SJSA1 (cell line): ENCODE data around the gene AQP9. TPM values are rescaled to one million over a fixed set of nuclear protein-coding genes. Genes with fewer than 3 reads are reported as not detected.

Source experiments
- DNase-seq, 2 experiments: peaks; one replicate each; pipeline ENCODE4 v3.0.0-alpha.2; 2015 to 2020; ENCODE audit warnings: low spot score in 2 of 2, low read depth in 1 of 2
- H3K27ac ChIP-seq: fragments of 250-450 bp; sonication (Bioruptor Pico); 2 replicates; pipeline ENCODE4 v1.5.1; 2020; ENCODE audit warnings: mild to moderate bottlenecking, moderate library complexity
- H3K27me3 ChIP-seq: fragments of 250-450 bp; sonication (Bioruptor Pico); replicated peaks from 2 replicates; pipeline ENCODE4 v1.5.1; 2020; ENCODE audit warnings: mild to moderate bottlenecking, moderate library complexity
- H3K36me3 ChIP-seq: fragments of 250-450 bp; sonication (Bioruptor Pico); 2 replicates; pipeline ENCODE4 v1.5.1; 2020; ENCODE audit warnings: mild to moderate bottlenecking
- H3K4me1 ChIP-seq: fragments of 250-450 bp; sonication (Bioruptor Pico); replicated peaks from 2 replicates; pipeline ENCODE4 v1.6.1; 2021; ENCODE audit warnings: mild to moderate bottlenecking
- H3K4me3 ChIP-seq: fragments of 250-450 bp; sonication (Bioruptor Pico); 2 replicates; pipeline ENCODE4 v1.5.1; 2020; ENCODE audit warnings: mild to moderate bottlenecking
- H3K9me3 ChIP-seq: fragments of 250-450 bp; sonication (Bioruptor Pico); replicated peaks from 2 replicates; pipeline ENCODE4 v1.5.1; 2020; ENCODE audit warnings: mild to moderate bottlenecking
- total RNA-seq: library from RNA; depleted of rRNA; stranded (reverse); fragments of >200 nt; shearing (Covaris generic); gene quantifications from 2 replicates; pipeline ENCODE4 v1.2.3, GENCODE V29; 2014

Gene AQP9
- total RNA-seq, 1 experiment from 2014 or later = not detected

GRCh38 chr15:58124585-58124984, 13.6 kb upstream of the AQP9 start:
- H3K27me3 ChIP-seq = no peaks in the 10 kb centered on the region

GRCh38 chr15:58125333-58125732, 12.8 kb upstream of the AQP9 start:
- H3K36me3 ChIP-seq = no peaks in the 10 kb centered on the region
- DNase-seq = no peak
- H3K27ac ChIP-seq = no peak overlapping the region

More at GRCh38 chr15:58124585-58124984, 13.6 kb upstream of the AQP9 start:
- Histone ChIP-seq H3K9me3 (no peaks in the 10 kb centered on the region), H3K4me3 (no peak overlapping the region), H3K36me3 (no peaks in the 10 kb centered on the region), H3K4me1 (no peaks in the 10 kb centered on the region), H3K27ac (no peak overlapping the region)
- DNase-seq = no peak

GRCh38 chr15:58134886-58135285, 3.3 kb upstream of the AQP9 start:
- no peak overlapping the region for H3K27ac ChIP-seq
- H3K4me1 ChIP-seq = no peaks in the 10 kb centered on the region
- no peaks in the 10 kb centered on the region for H3K36me3 ChIP-seq
- H3K27me3 ChIP-seq = peaks cover 13% of the 10 kb centered on the region; the same call in 1 of the 2 replicates
- no peaks in the 10 kb centered on the region for H3K9me3 ChIP-seq
- DNase-seq = no peak
- no peak overlapping the region for H3K4me3 ChIP-seq

More at GRCh38 chr15:58125333-58125732, 12.8 kb upstream of the AQP9 start:
- H3K27me3 ChIP-seq = no peaks in the 10 kb centered on the region
- no peak overlapping the region for H3K4me3 ChIP-seq
- H3K9me3 ChIP-seq = no peaks in the 10 kb centered on the region
- no peaks in the 10 kb centered on the region for H3K4me1 ChIP-seq

- Histone ChIP-seq H3K36me3 (no peaks in the 10 kb centered on the region), H3K27me3 (peaks cover 13% of the 10 kb centered on the region; the same call in 1 of the 2 replicates), H3K4me3 (no peak overlapping the region), H3K4me1 (no peaks in the 10 kb centered on the region), H3K27ac (no peak overlapping the region), H3K9me3 (no peaks in the 10 kb centered on the region)
- no peak for DNase-seq
Measured at GRCh38 chr15:58135511-58136174, 2.5 kb upstream of the AQP9 start.

GRCh38 chr15:58136731-58137130, 1.4 kb upstream of the AQP9 start:
- no peaks in the 10 kb centered on the region for H3K36me3 ChIP-seq
- no peak overlapping the region for H3K27ac ChIP-seq
- H3K4me3 ChIP-seq = no peak overlapping the region
- no peaks in the 10 kb centered on the region for H3K9me3 ChIP-seq
- H3K4me1 ChIP-seq = no peaks in the 10 kb centered on the region
- H3K27me3 ChIP-seq = peaks cover 13% of the 10 kb centered on the region; the same call in 1 of the 2 replicates
- no peak for DNase-seq

GRCh38 chr15:58137686-58138085, 495 bp upstream of the AQP9 start:
- Histone ChIP-seq H3K9me3 (no peaks in the 10 kb centered on the region), H3K27ac (no peak overlapping the region), H3K4me3 (no peak overlapping the region), H3K4me1 (no peaks in the 10 kb centered on the region), H3K27me3 (peaks cover 13% of the 10 kb centered on the region; the same call in 1 of the 2 replicates), H3K36me3 (no peaks in the 10 kb centered on the region)
- DNase-seq = no peak

GRCh38 chr15:58139276-58139988, 1.3 kb downstream of the AQP9 start:
- DNase-seq = no peak

GRCh38 chr15:58139989-58140522, 1.9 kb downstream of the AQP9 start:
- no peaks in the 10 kb centered on the region for H3K4me1 ChIP-seq
- DNase-seq = no peak
- H3K36me3 ChIP-seq = no peaks in the 10 kb centered on the region
- no peak overlapping the region for H3K27ac ChIP-seq
- no peaks in the 10 kb centered on the region for H3K9me3 ChIP-seq
- H3K27me3 ChIP-seq = peaks cover 10% of the 10 kb centered on the region; the same call in 1 of the 2 replicates
- no peak overlapping the region for H3K4me3 ChIP-seq

More at GRCh38 chr15:58139276-58139988, 1.3 kb downstream of the AQP9 start:
- Histone ChIP-seq H3K9me3 (no peaks in the 10 kb centered on the region), H3K27me3 (peaks cover 10% of the 10 kb centered on the region; the same call in 1 of the 2 replicates), H3K27ac (no peak overlapping the region), H3K36me3 (no peaks in the 10 kb centered on the region), H3K4me1 (no peaks in the 10 kb centered on the region), H3K4me3 (no peak overlapping the region)

- Histone ChIP-seq H3K4me1 (no peaks in the 10 kb centered on the region), H3K4me3 (no peak overlapping the region), H3K36me3 (no peaks in the 10 kb centered on the region), H3K27me3 (peaks cover 10% of the 10 kb centered on the region), H3K9me3 (no peaks in the 10 kb centered on the region), H3K27ac (no peak overlapping the region)
- DNase-seq = no peak
Measured at GRCh38 chr15:58141894-58142293, 3.7 kb downstream of the AQP9 start.

- H3K9me3 ChIP-seq = no peaks in the 10 kb centered on the region
- peaks cover 7% of the 10 kb centered on the region for H3K27me3 ChIP-seq
- no peak overlapping the region for H3K4me3 ChIP-seq
- H3K36me3 ChIP-seq = no peaks in the 10 kb centered on the region
- no peaks in the 10 kb centered on the region for H3K4me1 ChIP-seq
- no peak overlapping the region for H3K27ac ChIP-seq
- DNase-seq = no peak
Measured at GRCh38 chr15:58142827-58143461, 4.8 kb downstream of the AQP9 start.

GRCh38 chr15:58145606-58146005, 7.4 kb downstream of the AQP9 start:
- no peak for DNase-seq
- no peak overlapping the region for H3K27ac ChIP-seq
- H3K27me3 ChIP-seq = no peaks in the 10 kb centered on the region; the same call in 1 of the 2 replicates
- H3K4me1 ChIP-seq = no peaks in the 10 kb centered on the region
- H3K4me3 ChIP-seq = no peak overlapping the region
- H3K36me3 ChIP-seq = no peaks in the 10 kb centered on the region
- H3K9me3 ChIP-seq = no peaks in the 10 kb centered on the region

GRCh38 chr15:58146211-58146610, 8.0 kb downstream of the AQP9 start:
- H3K4me3 ChIP-seq = no peak overlapping the region
- no peak overlapping the region for H3K27ac ChIP-seq
- DNase-seq = no peak
- H3K27me3 ChIP-seq = no peaks in the 10 kb centered on the region; the same call in 1 of the 2 replicates
- H3K9me3 ChIP-seq = no peaks in the 10 kb centered on the region
- no peaks in the 10 kb centered on the region for H3K36me3 ChIP-seq
- no peaks in the 10 kb centered on the region for H3K4me1 ChIP-seq

- no peak overlapping the region for H3K4me3 ChIP-seq
- H3K27me3 ChIP-seq = no peaks in the 10 kb centered on the region; the same call in 1 of the 2 replicates
- no peaks in the 10 kb centered on the region for H3K9me3 ChIP-seq
- H3K4me1 ChIP-seq = no peaks in the 10 kb centered on the region
- DNase-seq = no peak
- no peaks in the 10 kb centered on the region for H3K36me3 ChIP-seq
- H3K27ac ChIP-seq = no peak overlapping the region
Measured at GRCh38 chr15:58146749-58147148, 8.6 kb downstream of the AQP9 start.
